CD14-positive monocyte (primary cell): Measurements from ENCODE around the gene RNFT2. TPM values are rescaled to one million over a fixed set of nuclear protein-coding genes. Genes with fewer than 3 reads are reported as not detected.

Source experiments
- DNase-seq, 3 donors: peaks; one replicate each; pipeline ENCODE4 v3.0.0-alpha.2; 2011 to 2022
- H2AFZ ChIP-seq: 2 replicates; pipeline ENCODE4 v1.6.0; 2012; ENCODE audit warnings: mild to moderate bottlenecking, low read depth, low read length, inconsistent platforms; ENCODE audit not compliant: insufficient read depth, poor library complexity, severe bottlenecking
- H3K27ac ChIP-seq, 2 donors: 1 replicate in 1 of 2; 2 replicates in 1 of 2; pipeline ENCODE4 v1.5.1; 2012 to 2013; ENCODE audit warnings: low read length in 2 of 2, control low read depth in 1 of 2, inconsistent platforms in 1 of 2, low read depth in 1 of 2, mild to moderate bottlenecking in 1 of 2
- H3K27me3 ChIP-seq, 2 donors: one replicate each; pipeline versions ENCODE4 v1.6.0 to v1.6.1; 2011 to 2013; ENCODE audit warnings: low read length in 2 of 2; ENCODE audit not compliant: control insufficient read depth in 2 of 2, insufficient read depth in 2 of 2
- H3K36me3 ChIP-seq, 2 donors: replicated peaks in 1 of 2; 1 replicate in 1 of 2; 2 replicates in 1 of 2; pipeline versions ENCODE4 v1.5.1 to v1.6.1; 2012 to 2013; ENCODE audit warnings: low read length in 2 of 2, control low read depth in 1 of 2, inconsistent platforms in 1 of 2, mild to moderate bottlenecking in 1 of 2; ENCODE audit not compliant: insufficient read depth in 2 of 2, control insufficient read depth in 1 of 2
- H3K4me1 ChIP-seq, 2 donors: 1 replicate in 1 of 2; 2 replicates in 1 of 2; pipeline versions ENCODE4 v1.5.1 to v1.6.1; 2012 to 2013; ENCODE audit warnings: low read length in 2 of 2, control low read depth in 1 of 2, inconsistent platforms in 1 of 2, mild to moderate bottlenecking in 1 of 2, moderate library complexity in 1 of 2; ENCODE audit not compliant: insufficient read depth in 2 of 2, control insufficient read depth in 1 of 2
- H3K4me2 ChIP-seq: replicated peaks from 2 replicates; pipeline ENCODE3; 2012; ENCODE audit warnings: low read length, moderate library complexity, mild to moderate bottlenecking; ENCODE audit not compliant: poor library complexity, severe bottlenecking; ENCODE audit errors: extremely low read depth
- H3K4me3 ChIP-seq, 3 experiments: fragments of 200-600 bp in 1 of 3; sonication (generic) in 1 of 3; replicated peaks in 1 of 3; 1 replicate in 2 of 3; 2 replicates in 1 of 3; pipeline ENCODE4 v1.5.1; 2011 to 2013; ENCODE audit warnings: low read length in 3 of 3, mild to moderate bottlenecking in 3 of 3, control low read depth in 2 of 3, low read depth in 2 of 3, inconsistent platforms in 1 of 3, moderate library complexity in 1 of 3
- H3K79me2 ChIP-seq: 2 replicates; pipeline ENCODE4 v1.6.0; 2012; ENCODE audit warnings: mild to moderate bottlenecking, control low read depth, inconsistent platforms, low read length, moderate library complexity; ENCODE audit not compliant: insufficient read depth
- H3K9ac ChIP-seq: 2 replicates; pipeline ENCODE4 v1.6.0; 2017; ENCODE audit warnings: low read length, mild to moderate bottlenecking; ENCODE audit not compliant: insufficient read depth, poor library complexity, severe bottlenecking
- H3K9me3 ChIP-seq, 2 donors: replicated peaks in 1 of 2; 1 replicate in 1 of 2; 2 replicates in 1 of 2; pipeline versions ENCODE4 v1.5.1 to v1.6.1; 2012 to 2013; ENCODE audit warnings: low read length in 2 of 2, control low read depth in 1 of 2; ENCODE audit not compliant: control insufficient read depth in 1 of 2, insufficient read depth in 1 of 2
- H4K20me1 ChIP-seq: 2 replicates; pipeline ENCODE4 v1.6.0; 2012; ENCODE audit warnings: mild to moderate bottlenecking, low read length, control low read depth, moderate library complexity; ENCODE audit not compliant: insufficient read depth
- H3K27ac Mint-ChIP-seq, 7 donors: one replicate each; pipeline ENCODE4 v1.8.0; 2020; ENCODE audit warnings: mild to moderate bottlenecking in 7 of 7, mixed read lengths in 7 of 7, moderate library complexity in 6 of 7, inconsistent platforms in 2 of 7
- H3K27me3 Mint-ChIP-seq, 3 donors: one replicate each; pipeline ENCODE4 v1.8.0; 2021 to 2022; ENCODE audit warnings: low read depth in 3 of 3, mild to moderate bottlenecking in 3 of 3, mixed read lengths in 3 of 3, moderate library complexity in 3 of 3, inconsistent platforms in 1 of 3
- H3K36me3 Mint-ChIP-seq, 2 donors: one replicate each; pipeline ENCODE4 v1.8.0; 2020; ENCODE audit warnings: mixed read lengths in 2 of 2, inconsistent platforms in 1 of 2, mild to moderate bottlenecking in 1 of 2
- H3K4me1 Mint-ChIP-seq: one replicate; pipeline ENCODE4 v1.8.0; 2020; ENCODE audit warnings: mild to moderate bottlenecking, mixed read lengths
- H3K4me3 Mint-ChIP-seq, 2 donors: one replicate each; pipeline ENCODE4 v1.8.0; 2020; ENCODE audit warnings: mild to moderate bottlenecking in 2 of 2, mixed read lengths in 2 of 2, moderate library complexity in 1 of 2
- H3K9me3 Mint-ChIP-seq, 7 donors: one replicate each; pipeline ENCODE4 v1.8.0; 2020 to 2022; ENCODE audit warnings: mixed read lengths in 7 of 7, mild to moderate bottlenecking in 6 of 7, moderate library complexity in 6 of 7, inconsistent platforms in 2 of 7
- WGBS: methylation state at CpG from one replicate; pipeline ENCODE4 v1.1.5; 2013; ENCODE audit warnings: missing lambda C conversion rate; ENCODE audit not compliant: insufficient coverage; 5-methylcytosine and 5-hydroxymethylcytosine counted together
- intact Hi-C, 2 donors: fragments of 100-400 bp; cut with micrococcal nuclease; formaldehyde crosslinking; loops; one replicate each; pipeline versions ENCODE4 v1.15.0 to v1.15.1; 2023
- polyA plus RNA-seq, 3 donors: library from polyadenylated mRNA; depleted of rRNA in 1 of 3; unstranded in 2 of 3; stranded (reverse) in 1 of 3; fragments of 300-500 nt in 2 of 3; fragments of >200 nt in 1 of 3; fragmentation: Illumina TruSeq in 2 of 3; gene quantifications; 1 replicate in 2 of 3; 2 replicates in 1 of 3; pipeline ENCODE4 v1.2.3, GENCODE V29; 2012 to 2021
- TF ChIP-seq, protein P1 (sequence below): fragments of 200-600 bp; IDR thresholded peaks from one replicate; pipeline ENCODE4 v1.8.0; 2022; ENCODE audit warnings: antibody characterized with exemption, mild to moderate bottlenecking

Gene RNFT2
- polyA plus RNA-seq, 3 donors, result 0.05 TPM; not detected in 2

DNA sequence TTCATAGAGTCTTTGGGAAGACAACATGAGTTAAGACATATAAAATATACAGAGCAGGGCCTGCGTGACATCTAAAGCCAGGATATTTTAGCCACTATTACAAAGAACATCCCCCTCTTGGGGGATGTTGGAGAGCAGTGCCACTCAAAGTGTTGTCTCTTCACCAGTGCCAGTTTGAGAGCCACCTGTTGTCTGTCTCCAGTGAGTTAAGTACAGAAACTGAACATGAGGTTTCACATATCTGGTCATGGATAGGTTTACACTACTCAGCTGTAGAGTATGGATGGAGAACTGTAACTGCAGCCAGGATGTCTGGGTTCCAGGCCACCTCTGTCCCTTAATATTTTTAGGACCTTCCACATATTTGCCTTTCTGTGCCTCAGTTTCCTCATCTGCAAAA lies 39.1 kb downstream of the RNFT2 start:
- intact Hi-C loops, result no loop called here
- no peak for DNase-seq
- Mint-ChIP-seq H3K4me1 (no peaks in the 10 kb centered on the region), H3K9me3 (peaks cover 0 to 5% (median 0%) of the 10 kb centered on the region in 7 donors), H3K4me3 (no peak overlapping the region), H3K27me3 (peaks cover 2 to 6% (median 2%) of the 10 kb centered on the region in 3 donors), H3K27ac (no peak overlapping the region), H3K36me3 (no peaks in the 10 kb centered on the region)
- Histone ChIP-seq H3K79me2 (no peaks in the 10 kb centered on the region), H3K27ac (no peak overlapping the region), H3K9me3 (no peaks in the 10 kb centered on the region), H3K4me3 (no peak overlapping the region), H4K20me1 (no peaks in the 10 kb centered on the region), H2AFZ (no peak overlapping the region), H3K27me3 (no peaks in the 10 kb centered on the region), H3K9ac (no peak overlapping the region), H3K4me2 (no peak overlapping the region), H3K36me3 (no peaks in the 10 kb centered on the region), H3K4me1 (no peaks in the 10 kb centered on the region)
- no CpG with 5 or more reads among the region's 1 CpG for WGBS
- TF ChIP-seq, protein P1, sequence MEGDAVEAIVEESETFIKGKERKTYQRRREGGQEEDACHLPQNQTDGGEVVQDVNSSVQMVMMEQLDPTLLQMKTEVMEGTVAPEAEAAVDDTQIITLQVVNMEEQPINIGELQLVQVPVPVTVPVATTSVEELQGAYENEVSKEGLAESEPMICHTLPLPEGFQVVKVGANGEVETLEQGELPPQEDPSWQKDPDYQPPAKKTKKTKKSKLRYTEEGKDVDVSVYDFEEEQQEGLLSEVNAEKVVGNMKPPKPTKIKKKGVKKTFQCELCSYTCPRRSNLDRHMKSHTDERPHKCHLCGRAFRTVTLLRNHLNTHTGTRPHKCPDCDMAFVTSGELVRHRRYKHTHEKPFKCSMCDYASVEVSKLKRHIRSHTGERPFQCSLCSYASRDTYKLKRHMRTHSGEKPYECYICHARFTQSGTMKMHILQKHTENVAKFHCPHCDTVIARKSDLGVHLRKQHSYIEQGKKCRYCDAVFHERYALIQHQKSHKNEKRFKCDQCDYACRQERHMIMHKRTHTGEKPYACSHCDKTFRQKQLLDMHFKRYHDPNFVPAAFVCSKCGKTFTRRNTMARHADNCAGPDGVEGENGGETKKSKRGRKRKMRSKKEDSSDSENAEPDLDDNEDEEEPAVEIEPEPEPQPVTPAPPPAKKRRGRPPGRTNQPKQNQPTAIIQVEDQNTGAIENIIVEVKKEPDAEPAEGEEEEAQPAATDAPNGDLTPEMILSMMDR, result no peak

- H3K4me3 Mint-ChIP-seq, result no peak overlapping the region
- H3K9ac ChIP-seq, result no peak overlapping the region
- no peak overlapping the region for H3K4me3 ChIP-seq
- no peaks in the 10 kb centered on the region for H3K79me2 ChIP-seq
- no peaks in the 10 kb centered on the region for H3K4me1 Mint-ChIP-seq
- H4K20me1 ChIP-seq, result no peaks in the 10 kb centered on the region
- H3K27me3 Mint-ChIP-seq, result peaks cover 2 to 5% (median 4%) of the 10 kb centered on the region in 3 donors
- peak overlapping the region in 1 of 7 donors; percentile 41 for H3K27ac Mint-ChIP-seq
- DNase-seq, result no peak
- no peaks in the 10 kb centered on the region for H3K4me1 ChIP-seq
- no peak overlapping the region for H2AFZ ChIP-seq
- H3K9me3 Mint-ChIP-seq, result peaks cover 0 to 5% (median 0%) of the 10 kb centered on the region in 7 donors
- 100% methylated on average over 1 of the region's 2 CpGs for WGBS
- no peak overlapping the region for H3K4me2 ChIP-seq
- intact Hi-C loops, result no loop called here
- no peak overlapping the region for H3K27ac ChIP-seq
- TF ChIP-seq, protein P1, result no peak
- H3K9me3 ChIP-seq, result peaks cover 0 to 5% of the 10 kb centered on the region in 2 donors
- no peaks in the 10 kb centered on the region for H3K36me3 Mint-ChIP-seq
- no peaks in the 10 kb centered on the region for H3K36me3 ChIP-seq
- no peaks in the 10 kb centered on the region for H3K27me3 ChIP-seq
Observed at GRCh38 chr12:116779597-116779996, 41.5 kb downstream of the RNFT2 start.
